Stimulated activated memory B cell treated with anti-CD40 and anti-IgM and Interleukin-4, amounts not matched to agents 10 μg/mL and 1 μg/mL and 100 μg/mL, for 72 hours (primary cell): ENCODE measurements around the gene UGT1A9.
"Not testable (repeated sequence)": the region's sequence is repeated elsewhere in the genome, so short reads cannot be mapped to it uniquely, and the experiment has no call there.

Experiments used
- ATAC-seq: fragments of 150-1000 bp; cut with Tn5 transposase; 2 replicates; pipeline ENCODE4 v1.10.0; 2021
- H3K27ac Mint-ChIP-seq: one replicate; pipeline ENCODE4 v1.8.0; 2022; ENCODE audit warnings: mild to moderate bottlenecking, mixed read lengths
- H3K27me3 Mint-ChIP-seq: one replicate; pipeline ENCODE4 v1.8.0; 2022; ENCODE audit warnings: mixed read lengths
- H3K36me3 Mint-ChIP-seq: one replicate; pipeline ENCODE4 v1.8.0; 2022; ENCODE audit warnings: mixed read lengths
- H3K4me1 Mint-ChIP-seq: one replicate; pipeline ENCODE4 v1.8.0; 2022; ENCODE audit warnings: mixed read lengths
- H3K4me3 Mint-ChIP-seq: one replicate; pipeline ENCODE4 v1.8.0; 2022; ENCODE audit warnings: mild to moderate bottlenecking, moderate library complexity, mixed read lengths
- H3K9me3 Mint-ChIP-seq: one replicate; pipeline ENCODE4 v1.8.0; 2022; ENCODE audit warnings: mixed read lengths

UGT1A9 gene

DNA sequence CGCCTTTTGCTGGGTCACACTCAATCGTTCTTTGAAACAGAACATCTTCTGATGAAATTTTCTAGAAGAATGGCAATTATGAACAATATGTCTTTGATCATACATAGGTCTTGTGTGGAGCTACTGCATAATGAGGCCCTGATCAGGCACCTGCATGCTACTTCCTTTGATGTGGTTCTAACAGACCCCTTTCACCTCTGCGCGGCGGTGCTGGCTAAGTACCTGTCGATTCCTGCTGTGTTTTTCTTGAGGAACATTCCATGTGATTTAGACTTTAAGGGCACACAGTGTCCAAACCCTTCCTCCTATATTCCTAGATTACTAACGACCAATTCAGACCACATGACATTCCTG is 41.5 kb downstream of the UGT1A9 start:
- H3K27me3 Mint-ChIP-seq: peaks cover 34% of the 10 kb centered on the region
- H3K4me3 Mint-ChIP-seq: no peak overlapping the region
- H3K9me3 Mint-ChIP-seq: no peaks in the 10 kb centered on the region
- H3K4me1 Mint-ChIP-seq: peaks cover 8% of the 10 kb centered on the region
- H3K27ac Mint-ChIP-seq: no peak overlapping the region
- H3K36me3 Mint-ChIP-seq: no peaks in the 10 kb centered on the region
- ATAC-seq: no peak

DNA sequence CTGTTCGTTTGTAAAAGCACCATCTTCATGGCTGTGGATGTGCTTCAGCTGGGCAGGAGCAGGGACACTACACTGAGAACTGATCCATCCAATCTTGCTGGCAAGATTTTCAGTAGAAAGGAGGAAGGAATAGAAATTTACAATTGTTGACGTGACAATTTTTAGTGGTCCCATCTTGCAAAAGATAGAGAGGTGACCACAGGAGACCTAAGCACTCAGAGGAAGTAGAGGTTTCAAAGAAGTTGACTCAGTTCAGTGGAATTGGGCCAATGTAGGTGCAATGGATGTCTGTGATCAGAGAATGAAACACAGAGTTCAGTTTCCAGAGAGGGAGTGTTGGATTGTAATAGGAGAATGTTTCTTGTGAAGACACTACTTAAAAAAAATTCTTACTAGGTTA is 42.4 kb downstream of the UGT1A9 start:
- peaks cover 8% of the 10 kb centered on the region for H3K4me1 Mint-ChIP-seq

DNA sequence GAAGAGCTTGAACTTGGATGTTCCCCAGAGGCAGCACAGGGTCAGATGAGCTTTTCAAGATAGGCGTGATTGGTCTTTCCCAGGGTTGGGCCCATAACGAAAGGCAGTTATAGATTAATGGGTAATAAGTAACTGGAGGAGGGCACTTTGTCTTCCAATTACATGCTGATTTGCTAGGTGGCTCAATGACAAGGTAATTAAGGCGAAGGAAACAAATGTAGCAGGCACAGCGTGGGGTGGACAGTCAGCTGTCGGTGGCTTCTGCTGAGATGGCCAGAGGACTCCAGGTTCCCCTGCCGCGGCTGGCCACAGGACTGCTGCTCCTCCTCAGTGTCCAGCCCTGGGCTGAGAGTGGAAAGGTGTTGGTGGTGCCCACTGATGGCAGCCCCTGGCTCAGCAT is 46.9 kb downstream of the UGT1A9 start, which contains the start of gene UGT1A4:
Gene UGT1A4 (plus strand): TSS at position 185 of the 400 bp plus-strand sequence. CDS start 85 bp downstream, at position 270.
- Mint-ChIP-seq H3K27ac (no peak within 1 kb of the TSS), H3K4me1 (no peaks in the 10 kb centered on the region), H3K9me3 (no peaks in the 10 kb centered on the region), H3K27me3 (peaks cover 41% of the 10 kb centered on the region), H3K4me3 (no peak within 1 kb of the TSS), H3K36me3 (no peaks in the 10 kb centered on the region)
- ATAC-seq: no peak

More for the DNA sequence above, 42.4 kb downstream of the UGT1A9 start:
- no peaks in the 10 kb centered on the region for H3K36me3 Mint-ChIP-seq
- peaks cover 35% of the 10 kb centered on the region for H3K27me3 Mint-ChIP-seq
- H3K27ac Mint-ChIP-seq: no peak overlapping the region
- H3K4me3 Mint-ChIP-seq: no peak overlapping the region
- ATAC-seq: no peak
- H3K9me3 Mint-ChIP-seq: no peaks in the 10 kb centered on the region

DNA sequence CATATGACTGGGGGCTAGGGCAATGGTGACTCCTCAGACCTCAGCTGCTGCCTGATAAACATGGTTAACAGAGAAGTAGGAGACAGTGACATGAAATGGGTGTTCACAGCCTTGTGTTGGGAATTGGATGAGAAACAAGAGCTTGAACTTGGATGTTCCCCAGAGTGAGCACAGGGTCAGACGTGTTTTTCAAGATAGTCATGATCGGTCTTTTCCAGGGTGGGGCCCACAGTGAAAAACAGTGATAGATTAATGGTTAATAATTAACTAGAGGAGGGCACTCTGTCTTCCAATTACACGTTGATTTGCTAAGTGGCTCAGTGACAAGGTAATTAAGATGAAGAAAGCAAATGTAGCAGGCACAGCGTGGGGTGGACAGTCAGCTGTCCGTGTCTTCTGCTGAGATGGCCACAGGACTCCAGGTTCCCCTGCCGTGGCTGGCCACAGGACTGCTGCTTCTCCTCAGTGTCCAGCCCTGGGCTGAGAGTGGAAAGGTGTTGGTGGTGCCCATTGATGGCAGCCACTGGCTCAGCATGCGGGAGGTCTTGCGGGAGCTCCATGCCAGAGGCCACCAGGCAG is 57.1 kb downstream of the UGT1A9 start, which contains the start of gene UGT1A3:
Gene UGT1A3 (plus strand): TSS at position 320 of the 579 bp plus-strand sequence. CDS start 85 bp downstream, at position 405.
- ATAC-seq: no peak
- H3K27ac Mint-ChIP-seq: no peak within 1 kb of the TSS

DNA sequence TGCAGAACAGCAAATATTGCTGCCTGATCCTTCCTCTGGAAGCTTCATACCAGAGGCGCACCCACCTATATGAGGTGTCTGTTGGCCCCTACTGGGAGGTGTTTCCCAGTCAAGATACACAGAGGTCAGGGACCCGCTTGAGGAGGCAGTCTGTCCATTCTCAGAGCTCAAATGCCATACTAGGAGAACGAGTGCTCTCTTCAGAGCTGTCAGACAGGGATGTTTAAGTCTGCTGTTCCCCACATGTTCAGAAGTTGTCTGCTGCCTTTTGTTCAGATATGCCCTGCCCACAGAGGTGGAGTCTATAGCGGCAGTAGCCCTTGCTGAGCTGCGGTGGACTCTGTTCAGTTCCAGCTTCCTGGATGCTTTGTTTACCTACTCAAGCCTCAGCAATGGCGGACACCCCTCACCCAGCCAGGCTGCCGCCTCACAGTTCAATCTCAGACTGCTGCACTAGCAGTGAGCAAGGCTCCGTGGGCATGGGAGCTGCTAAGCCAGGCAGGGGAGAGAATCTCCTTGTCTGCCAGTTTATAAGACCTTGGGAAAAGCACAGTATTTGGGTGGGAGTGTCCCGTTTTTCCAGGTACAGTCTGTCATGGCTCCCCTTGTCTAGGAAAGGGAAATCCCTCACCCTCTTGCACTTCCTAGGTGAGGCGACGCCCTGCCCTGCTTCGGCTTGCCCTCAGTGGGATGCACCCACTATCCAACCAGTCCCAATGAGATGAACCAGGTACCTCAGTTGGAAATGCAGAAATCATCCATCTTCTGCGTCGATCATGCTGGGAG is 65.4 kb downstream of the UGT1A9 start:
- not testable (repeated sequence) for H3K27ac Mint-ChIP-seq, ATAC-seq, H3K4me1 Mint-ChIP-seq, H3K4me3 Mint-ChIP-seq, H3K36me3 Mint-ChIP-seq, H3K9me3 Mint-ChIP-seq
- H3K27me3 Mint-ChIP-seq: peaks cover 48% of the 10 kb centered on the region

More for the DNA sequence above, 57.1 kb downstream of the UGT1A9 start, which contains the start of gene UGT1A3:
- Mint-ChIP-seq H3K36me3 (no peaks in the 10 kb centered on the region), H3K9me3 (no peaks in the 10 kb centered on the region), H3K4me1 (peaks cover 8% of the 10 kb centered on the region), H3K4me3 (no peak within 1 kb of the TSS), H3K27me3 (peaks cover 46% of the 10 kb centered on the region)

DNA sequence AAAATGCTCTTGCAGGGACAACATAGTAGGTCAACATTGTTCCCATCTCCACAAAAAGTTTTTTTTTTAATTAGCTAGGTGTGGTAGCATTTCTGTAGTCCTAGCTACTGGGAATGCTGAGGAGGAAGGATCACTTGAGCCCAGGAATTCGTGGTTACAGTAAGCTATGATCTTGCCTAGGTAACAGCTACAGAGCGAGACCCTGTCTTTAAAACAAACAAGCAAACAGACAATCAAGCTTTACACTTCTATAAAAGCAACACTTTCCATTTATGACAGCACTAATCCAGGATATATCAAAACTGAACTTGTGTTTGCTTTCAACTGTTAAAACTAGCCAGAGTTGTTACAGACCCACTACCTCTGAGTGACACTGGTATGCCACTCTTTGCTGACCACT is 69.2 kb downstream of the UGT1A9 start:
- no peak for ATAC-seq
- no peak overlapping the region for H3K27ac Mint-ChIP-seq
- peaks cover 42% of the 10 kb centered on the region for H3K27me3 Mint-ChIP-seq
- H3K36me3 Mint-ChIP-seq: no peaks in the 10 kb centered on the region
- H3K4me3 Mint-ChIP-seq: no peak overlapping the region
- H3K4me1 Mint-ChIP-seq: no peaks in the 10 kb centered on the region
- no peaks in the 10 kb centered on the region for H3K9me3 Mint-ChIP-seq

DNA sequence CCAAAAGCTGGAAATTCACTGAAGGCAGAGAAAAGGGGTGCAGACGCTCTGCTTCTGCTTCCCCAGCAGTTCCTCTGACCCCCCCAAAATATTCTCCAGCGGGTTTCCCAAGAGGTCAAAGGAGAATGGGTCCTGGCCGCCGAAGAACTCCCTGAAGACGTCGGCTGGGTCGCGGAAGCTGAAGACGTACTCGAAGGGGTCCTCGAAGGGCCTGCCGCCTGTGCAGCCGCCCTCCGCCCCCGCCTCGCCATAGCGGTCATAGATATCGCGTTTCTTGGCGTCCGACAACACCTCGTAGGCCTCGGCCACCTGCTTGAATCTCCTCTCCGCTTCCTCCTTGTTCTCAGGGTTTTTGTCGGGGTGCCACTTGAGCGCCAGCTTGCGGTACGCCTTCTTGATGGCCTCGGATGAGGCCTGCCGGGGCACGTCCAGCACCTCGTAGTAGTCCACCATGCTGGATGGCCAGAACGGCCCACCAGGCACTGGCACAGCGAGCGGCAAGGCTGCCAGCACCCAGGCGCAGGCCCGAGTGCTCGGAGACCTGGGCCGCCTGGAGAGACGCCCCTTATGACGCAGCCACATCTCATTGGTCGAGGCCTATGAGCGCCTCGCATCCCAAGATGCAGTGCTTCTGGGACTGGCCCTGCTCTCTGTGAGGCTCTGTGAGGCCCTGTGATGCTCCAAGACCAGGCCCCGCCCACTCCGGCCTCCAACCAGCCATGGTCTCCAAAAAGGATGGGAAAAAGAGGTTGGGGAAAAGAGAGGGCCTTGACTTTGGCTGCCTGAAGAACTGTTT is 72.0 kb downstream of the UGT1A9 start:
- Mint-ChIP-seq H3K27me3 (peaks cover 50% of the 10 kb centered on the region), H3K27ac (no peak overlapping the region), H3K36me3 (no peaks in the 10 kb centered on the region), H3K4me1 (no peaks in the 10 kb centered on the region), H3K4me3 (no peak overlapping the region), H3K9me3 (no peaks in the 10 kb centered on the region)
- ATAC-seq: no peak

DNA sequence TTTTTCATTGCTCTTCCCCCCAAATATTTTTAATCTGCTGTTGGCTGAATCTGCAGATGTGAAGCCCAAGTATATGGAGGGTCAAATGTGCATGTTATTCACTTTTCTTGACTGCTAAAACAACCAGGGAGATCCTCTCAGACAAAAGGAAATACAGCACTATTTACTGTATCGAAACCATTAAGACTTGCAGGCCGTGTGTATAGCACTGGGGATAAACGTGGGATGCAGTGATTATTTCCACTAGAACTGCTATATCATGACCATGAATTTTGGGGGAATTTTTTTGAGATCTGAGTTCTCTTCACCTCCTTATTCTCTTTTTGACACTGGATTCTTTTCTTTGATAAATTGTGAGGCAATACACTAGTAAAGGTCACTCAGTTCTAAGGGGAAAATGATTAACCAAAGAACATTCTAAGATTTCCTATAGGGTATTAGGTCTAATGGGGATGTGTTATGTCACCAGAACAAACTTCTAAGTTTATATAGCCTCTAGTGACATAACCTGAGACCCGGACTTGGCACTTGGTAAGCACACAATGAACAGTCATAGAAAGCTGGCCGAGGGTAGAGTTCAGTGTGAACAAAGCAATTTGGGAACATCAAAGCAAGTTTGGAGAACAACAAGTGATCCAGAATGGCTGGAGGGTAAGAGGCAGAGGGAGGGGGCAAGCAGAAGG is 73.5 kb downstream of the UGT1A9 start:
- Mint-ChIP-seq H3K4me3 (no peak overlapping the region), H3K27ac (no peak overlapping the region), H3K4me1 (no peaks in the 10 kb centered on the region), H3K9me3 (peaks cover 7% of the 10 kb centered on the region), H3K27me3 (peaks cover 35% of the 10 kb centered on the region), H3K36me3 (no peaks in the 10 kb centered on the region)
- ATAC-seq: no peak

DNA sequence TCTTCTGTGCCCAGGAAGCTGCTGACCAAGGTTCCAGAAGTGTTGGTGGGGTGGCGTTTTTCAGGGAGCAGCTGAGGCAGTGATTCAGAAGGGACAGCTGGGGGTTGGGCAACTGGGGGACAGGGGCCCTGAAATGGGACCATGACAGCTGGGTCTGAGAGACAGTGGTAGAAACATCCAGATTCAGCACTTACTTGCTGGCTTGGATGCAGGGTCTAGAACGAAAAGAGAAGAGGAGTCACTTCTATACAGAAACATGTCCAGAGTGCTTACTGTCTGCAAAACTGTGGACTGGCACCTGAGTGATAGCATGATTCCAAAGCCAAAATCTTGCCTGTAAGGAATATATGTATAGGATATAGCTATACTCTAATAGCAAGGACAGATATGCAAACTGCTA is 74.1 kb downstream of the UGT1A9 start:
- H3K4me3 Mint-ChIP-seq, ATAC-seq: not testable (repeated sequence)

DNA sequence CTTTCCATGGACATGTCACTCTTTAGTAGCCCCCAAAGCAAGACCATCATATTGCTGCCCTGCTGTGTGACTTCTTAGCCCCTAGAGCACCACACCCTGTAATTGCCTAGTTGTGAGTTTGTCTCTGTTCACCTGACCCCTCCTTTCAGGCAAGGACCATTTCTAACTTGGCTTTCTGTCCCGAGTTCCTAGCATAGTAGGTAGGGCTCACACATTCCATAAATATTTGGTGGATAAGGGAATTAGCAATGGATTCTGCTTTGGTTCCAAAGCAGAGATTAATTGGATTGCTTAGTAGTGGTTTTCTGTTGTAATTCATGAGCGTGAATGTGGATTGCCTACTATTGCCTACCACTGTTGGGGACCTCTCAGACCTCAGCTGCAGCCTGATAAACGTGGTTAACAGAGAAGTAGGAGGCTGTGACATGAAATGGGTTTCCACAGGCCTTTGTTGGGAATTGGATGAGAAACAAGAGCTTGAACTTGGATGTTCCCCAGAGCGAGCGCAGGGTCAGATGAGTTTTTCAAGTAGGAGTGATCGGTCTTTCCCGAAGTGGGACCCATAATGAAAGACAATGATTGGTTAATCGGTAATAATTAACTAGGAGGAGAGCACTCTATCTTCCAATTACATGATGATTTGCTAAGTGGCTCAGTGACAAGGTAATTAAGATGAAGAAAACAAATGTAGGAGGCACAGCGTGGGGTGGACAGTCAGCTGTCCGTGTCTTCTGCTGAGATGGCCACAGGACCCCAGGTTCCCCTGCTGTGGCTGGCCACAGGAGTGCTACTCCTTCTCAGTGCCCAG is 75.0 kb downstream of the UGT1A9 start:
- H3K9me3 Mint-ChIP-seq: peaks cover 12% of the 10 kb centered on the region
- ATAC-seq: no peak
- no peak overlapping the region for H3K27ac Mint-ChIP-seq
- H3K36me3 Mint-ChIP-seq: no peaks in the 10 kb centered on the region
- peaks cover 31% of the 10 kb centered on the region for H3K27me3 Mint-ChIP-seq
- no peaks in the 10 kb centered on the region for H3K4me1 Mint-ChIP-seq
- H3K4me3 Mint-ChIP-seq: no peak overlapping the region

More for the DNA sequence above, 74.1 kb downstream of the UGT1A9 start:
- H3K4me1 Mint-ChIP-seq, H3K27ac Mint-ChIP-seq, H3K36me3 Mint-ChIP-seq, H3K9me3 Mint-ChIP-seq: not testable (repeated sequence)
- peaks cover 31% of the 10 kb centered on the region for H3K27me3 Mint-ChIP-seq

DNA sequence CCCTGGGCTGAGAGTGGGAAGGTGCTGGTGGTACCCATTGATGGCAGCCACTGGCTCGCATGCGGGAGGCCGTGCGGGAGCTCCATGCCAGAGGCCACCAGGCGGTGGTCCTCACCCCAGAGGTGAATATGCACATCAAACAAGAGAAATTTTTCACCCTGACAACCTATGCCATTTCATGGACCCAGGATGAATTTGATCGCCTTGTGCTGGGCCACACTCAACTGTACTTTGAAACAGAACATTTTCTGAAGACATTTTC is 75.5 kb downstream of the UGT1A9 start:
- no peak overlapping the region for H3K4me3 Mint-ChIP-seq
- peaks cover 14% of the 10 kb centered on the region for H3K9me3 Mint-ChIP-seq
- H3K27me3 Mint-ChIP-seq: peaks cover 31% of the 10 kb centered on the region
- no peak for ATAC-seq
- no peak overlapping the region for H3K27ac Mint-ChIP-seq
- H3K4me1 Mint-ChIP-seq: no peaks in the 10 kb centered on the region
- no peaks in the 10 kb centered on the region for H3K36me3 Mint-ChIP-seq

DNA sequence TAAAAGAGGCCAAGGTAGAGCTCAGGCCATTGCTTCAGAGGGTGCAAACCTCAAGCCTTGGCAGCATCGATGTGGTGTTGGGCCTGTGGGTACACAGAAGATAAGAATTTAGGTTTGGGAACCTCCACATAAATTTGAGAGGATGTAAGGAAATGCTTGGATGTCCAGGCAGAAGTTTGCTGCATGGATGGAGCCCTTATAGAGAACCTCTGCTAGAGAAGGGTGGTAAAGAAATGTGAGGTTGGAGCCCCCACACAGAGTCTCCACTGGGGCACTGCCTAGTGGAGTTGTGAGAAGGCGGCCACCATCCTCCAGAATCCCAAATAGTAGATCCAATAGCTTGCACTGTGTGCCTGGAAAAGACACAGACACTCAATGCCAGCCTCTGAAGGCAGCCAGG is 79.0 kb downstream of the UGT1A9 start:
- H3K4me3 Mint-ChIP-seq, H3K27ac Mint-ChIP-seq, H3K36me3 Mint-ChIP-seq, H3K4me1 Mint-ChIP-seq, ATAC-seq: not testable (repeated sequence)
- peaks cover 33% of the 10 kb centered on the region for H3K27me3 Mint-ChIP-seq
- peaks cover 14% of the 10 kb centered on the region for H3K9me3 Mint-ChIP-seq

DNA sequence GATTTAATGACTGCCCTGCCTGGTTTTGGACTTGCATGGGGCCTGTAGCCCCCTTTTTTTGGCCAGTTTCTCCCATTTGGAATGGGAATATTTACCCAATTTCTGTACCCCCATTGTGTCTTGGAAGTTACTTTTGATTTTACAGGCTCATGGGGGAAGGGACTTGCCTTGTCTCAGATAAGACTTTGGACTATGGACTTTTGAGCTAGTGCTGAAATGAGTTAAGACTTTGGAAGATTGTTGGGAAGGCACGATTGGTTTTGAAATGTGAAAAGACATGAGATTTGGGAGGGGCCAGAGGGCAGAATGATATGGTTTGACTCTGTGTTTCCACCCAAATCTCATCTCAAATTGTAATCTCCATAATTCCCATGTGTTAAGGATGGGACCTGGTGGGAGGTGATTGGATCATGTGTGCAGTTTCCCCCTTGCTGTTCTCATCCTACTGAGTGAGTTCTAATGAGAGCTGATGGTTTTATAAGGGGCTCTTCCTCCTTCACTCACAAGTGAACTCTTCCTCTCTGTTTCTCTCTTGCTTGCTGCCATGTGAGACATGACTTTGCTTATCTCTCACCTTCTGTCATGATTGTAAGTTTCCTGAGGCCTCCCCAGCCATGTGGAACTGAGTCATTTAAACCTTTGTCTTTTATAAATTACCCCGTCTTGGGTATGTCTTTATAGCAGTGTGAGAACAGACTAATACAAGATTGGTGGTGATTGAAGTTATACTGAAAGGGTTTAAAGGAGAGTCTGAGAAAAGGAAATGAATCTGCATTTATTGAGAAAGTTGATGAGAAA is 79.7 kb downstream of the UGT1A9 start:
- H3K27ac Mint-ChIP-seq, H3K4me3 Mint-ChIP-seq, H3K36me3 Mint-ChIP-seq, H3K4me1 Mint-ChIP-seq, ATAC-seq: not testable (repeated sequence)
- H3K9me3 Mint-ChIP-seq: peaks cover 14% of the 10 kb centered on the region
- H3K27me3 Mint-ChIP-seq: peaks cover 31% of the 10 kb centered on the region
